Astrocyte of the cerebellum (primary cell): ENCODE data around the gene CGA.
"Not testable (repeated sequence)": the region's sequence is repeated elsewhere in the genome, so short reads cannot be mapped to it uniquely, and the experiment has no call there.

Experiments used
- DNase-seq: peaks from one replicate; pipeline ENCODE4 v3.0.0-alpha.2; 2011; ENCODE audit warnings: low read depth
- H3K4me3 ChIP-seq: 2 replicates; pipeline ENCODE4 v1.5.1; 2011; ENCODE audit warnings: mild to moderate bottlenecking, low read depth, low read length, moderate library complexity
- CTCF ChIP-seq: IDR thresholded peaks from 2 replicates; pipeline ENCODE4 v1.5.1; 2012; ENCODE audit warnings: low read length, low read depth, moderate library complexity, mild to moderate bottlenecking; ENCODE audit errors: missing control alignments
- in situ Hi-C: cut with HindIII; loops from 2 replicates; pipeline ENCODE4 v1.10.0; 2017; ENCODE audit warnings: low sequenced_read_pairs

CGA gene

DNA sequence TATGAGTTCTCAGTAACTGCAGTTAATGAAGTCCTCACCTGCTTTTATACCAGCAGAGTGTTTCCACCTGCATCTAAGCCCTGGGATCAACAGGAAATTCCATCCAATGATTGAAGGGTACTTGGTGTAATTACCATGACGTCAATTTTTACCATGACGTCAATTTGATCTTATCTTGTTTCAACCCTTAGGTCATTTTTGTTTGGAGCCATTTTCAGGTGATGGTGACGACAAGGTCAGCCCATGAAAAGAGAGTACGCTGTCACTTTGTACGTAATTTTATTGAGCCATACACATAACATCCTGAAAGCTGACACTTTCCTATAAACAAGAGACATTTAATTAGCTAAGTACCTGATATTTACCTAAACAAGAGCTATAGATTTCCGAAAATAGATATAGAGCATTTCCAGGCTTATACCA is at the start of gene CGA:
Gene CGA, minus strand, starts transcription at position 20 of the 423 bp plus-strand sequence. CDS start 6,906 bp downstream, outside the sequence.
- DNase-seq, result no peak
- no peak within 1 kb of the TSS for H3K4me3 ChIP-seq
- TF ChIP-seq CTCF, result no peak
- in situ Hi-C loops, result no loop called here

DNA sequence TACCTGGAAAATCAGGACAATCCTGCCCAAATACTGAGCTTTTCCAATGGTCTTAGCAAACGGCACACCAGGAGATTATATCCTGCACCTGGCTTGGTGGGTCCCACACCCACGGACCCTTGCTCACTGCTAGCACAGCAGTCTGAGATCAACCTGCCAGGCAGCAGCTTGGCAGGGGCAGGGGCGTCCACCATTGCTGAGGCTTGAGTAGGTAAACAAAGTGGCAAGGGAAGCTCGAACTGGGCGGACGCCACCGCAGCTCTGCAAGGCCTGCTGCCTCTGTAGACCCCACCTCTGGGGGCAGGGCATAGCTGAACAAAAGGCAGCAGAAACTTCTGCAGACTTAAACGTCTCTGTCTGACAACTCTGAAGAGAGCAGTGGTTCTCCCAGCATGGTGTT is 45.0 kb upstream of the CGA start:
- in situ Hi-C loops, H3K4me3 ChIP-seq, DNase-seq: not testable (repeated sequence)

GRCh38 chr6:87139236-87139635 is 44.3 kb upstream of the CGA start:
- H3K4me3 ChIP-seq, result no peak overlapping the region
- peak; percentile 66 for TF ChIP-seq CTCF
- peak; percentile 36 for DNase-seq
- in situ Hi-C loops, result no loop called here

DNA sequence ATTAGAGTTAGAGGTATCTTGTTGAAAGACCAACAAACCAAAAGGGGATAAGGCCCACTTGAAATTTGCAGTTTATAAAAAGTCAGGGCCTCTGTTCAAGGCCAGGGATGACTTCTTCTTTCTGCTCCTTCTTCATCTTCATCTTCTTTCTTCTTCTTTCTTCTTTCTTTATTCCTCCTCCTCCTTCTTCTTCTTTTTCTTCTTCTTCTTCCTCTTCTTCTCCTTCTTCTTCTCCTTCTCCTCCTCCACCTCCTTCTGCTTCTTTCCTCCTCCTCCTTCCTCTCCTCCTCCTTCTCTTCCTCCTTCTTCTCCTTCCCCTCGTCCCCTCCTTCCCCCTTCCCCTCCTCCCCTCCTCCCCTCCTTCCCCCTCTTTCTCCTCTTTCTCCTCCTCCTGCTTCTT is 42.1 kb upstream of the CGA start:
- H3K4me3 ChIP-seq, result no peak overlapping the region
- TF ChIP-seq CTCF, result no peak
- in situ Hi-C loops, result no loop called here
- DNase-seq, result no peak

DNA sequence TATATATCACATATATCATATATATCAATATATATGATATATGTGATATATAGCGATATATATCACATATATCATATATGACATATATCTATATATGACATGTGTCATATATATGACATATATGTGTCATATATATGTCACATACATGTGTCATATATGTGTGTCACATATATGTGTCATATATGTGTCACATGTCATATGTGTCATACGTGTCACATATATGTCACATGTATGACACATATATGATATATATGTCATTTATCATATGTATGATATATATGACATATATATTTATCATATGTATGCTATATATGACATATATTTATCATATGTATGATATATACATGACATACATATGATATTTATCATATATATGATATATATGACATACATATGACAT is 32.8 kb upstream of the CGA start:
- TF ChIP-seq CTCF, result no peak
- DNase-seq, result no peak
- in situ Hi-C loops, result no loop called here
- H3K4me3 ChIP-seq, result no peak overlapping the region

DNA sequence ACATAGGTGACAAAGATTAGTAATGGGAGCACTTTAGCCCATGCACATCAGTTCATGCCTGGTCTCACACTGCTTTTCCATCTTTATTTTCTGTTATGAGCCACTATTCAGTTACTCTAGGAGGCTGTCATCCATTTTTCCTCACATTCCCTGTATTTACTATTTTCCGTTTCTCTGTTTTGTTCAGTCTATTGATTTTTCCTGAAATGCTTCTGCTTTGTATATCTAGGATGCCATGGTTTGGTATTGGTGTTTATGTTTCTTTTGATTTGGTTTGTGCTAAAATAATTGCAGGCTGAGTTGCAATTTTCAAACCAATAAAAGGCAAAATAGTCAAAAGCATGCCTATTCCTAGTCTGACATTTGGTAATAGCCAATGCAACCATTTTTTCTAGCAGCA is 31.6 kb upstream of the CGA start:
- no peak for DNase-seq
- in situ Hi-C loops, result no loop called here
- H3K4me3 ChIP-seq, result no peak overlapping the region
- TF ChIP-seq CTCF, result no peak

- DNase-seq, result no peak
- TF ChIP-seq CTCF, result no peak
- in situ Hi-C loops, result no loop called here
- no peak overlapping the region for H3K4me3 ChIP-seq
Measured at GRCh38 chr6:87124074-87124473, 29.2 kb upstream of the CGA start.
